B cell (primary cell): ENCODE results near the gene RNF44. TPM values are rescaled to one million over a fixed set of nuclear protein-coding genes. Genes with fewer than 3 reads are reported as not detected.

Source experiments
- ATAC-seq: fragments of 200-7000 bp; cut with Tn5 transposase; one replicate; pipeline ENCODE4 v1.10.0; 2021; ENCODE audit warnings: low read depth, mild to moderate bottlenecking, moderate number of reproducible peaks, moderate library complexity
- CTCF ChIA-PET: fragments of 350-600 bp; sonication (Branson Sonifier 250); formaldehyde crosslinking; loops from one replicate; lab custom pipeline; 2021; ENCODE audit warnings: antibody characterized with exemption, inconsistent platforms; lab: Charles Lee
- POLR2A ChIA-PET: fragments of 350-600 bp; sonication (Branson Sonifier 250); formaldehyde crosslinking; loops from one replicate; lab custom pipeline; 2021; ENCODE audit warnings: antibody characterized with exemption; lab: Charles Lee
- DNase-seq: peaks from one replicate; pipeline ENCODE4 v3.0.0; 2013
- H2AFZ ChIP-seq: 2 replicates; pipeline ENCODE4 v1.6.1; 2012; ENCODE audit warnings: mild to moderate bottlenecking, low read depth, low read length; ENCODE audit not compliant: insufficient read depth, poor library complexity, severe bottlenecking
- H3K27ac ChIP-seq, 2 donors: 1 replicate in 1 of 2; 2 replicates in 1 of 2; pipeline ENCODE4 v1.5.1; 2012 to 2013; ENCODE audit warnings: low read length in 2 of 2, mild to moderate bottlenecking in 2 of 2, moderate library complexity in 1 of 2
- H3K27me3 ChIP-seq, 4 experiments: fragments of 200-600 bp in 1 of 4; sonication (generic) in 1 of 4; replicated peaks in 1 of 4; 1 replicate in 2 of 4; 2 replicates in 2 of 4; pipeline versions ENCODE4 v1.6.1 to v1.7.0; 2013 to 2016; ENCODE audit warnings: low read length in 3 of 4, mild to moderate bottlenecking in 2 of 4, mixed read lengths in 1 of 4, moderate library complexity in 1 of 4; ENCODE audit not compliant: insufficient read depth in 4 of 4, control insufficient read depth in 3 of 4; ENCODE audit errors: control extremely low read depth in 1 of 4
- H3K36me3 ChIP-seq, 2 experiments: replicated peaks in 1 of 2; 1 replicate in 1 of 2; 2 replicates in 1 of 2; pipeline versions ENCODE4 v1.6.1 to v1.7.1; 2013; ENCODE audit warnings: low read length in 1 of 2; ENCODE audit not compliant: insufficient read depth in 2 of 2, control insufficient read depth in 1 of 2; ENCODE audit errors: control extremely low read depth in 1 of 2, extremely low read depth in 1 of 2
- H3K4me1 ChIP-seq, 2 donors: fragments of 200-600 bp in 1 of 2; sonication (generic) in 1 of 2; 1 replicate in 1 of 2; 2 replicates in 1 of 2; pipeline versions ENCODE4 v1.5.1 to v1.6.1; 2013 to 2017; ENCODE audit warnings: low read length in 2 of 2; ENCODE audit not compliant: control insufficient read depth in 2 of 2, insufficient read depth in 2 of 2
- H3K4me2 ChIP-seq: replicated peaks from 2 replicates; pipeline ENCODE3; 2012; ENCODE audit warnings: mild to moderate bottlenecking, low read depth, low read length; ENCODE audit not compliant: poor library complexity, severe bottlenecking
- H3K4me3 ChIP-seq, 5 experiments: fragments of 200-600 bp in 1 of 5; sonication (generic) in 1 of 5; 1 replicate in 3 of 5; 2 replicates in 2 of 5; pipeline versions ENCODE4 v1.5.1 to v1.7.0; 2011 to 2016; ENCODE audit warnings: low read length in 4 of 5, mild to moderate bottlenecking in 4 of 5, low read depth in 2 of 5, control low read depth in 1 of 5, moderate library complexity in 1 of 5; ENCODE audit not compliant: insufficient read depth in 1 of 5; ENCODE audit errors: control extremely low read depth in 1 of 5, extremely low read depth in 1 of 5
- H3K79me2 ChIP-seq: fragments of 200-600 bp; sonication (generic); one replicate; pipeline ENCODE4 v1.6.0; 2016; ENCODE audit warnings: low read length; ENCODE audit not compliant: control insufficient read depth, insufficient read depth
- H3K9ac ChIP-seq: fragments of 200-600 bp; sonication (generic); 2 replicates; pipeline ENCODE4 v1.6.1; 2017; ENCODE audit warnings: mild to moderate bottlenecking, low read length, moderate library complexity
- H3K9me3 ChIP-seq, 3 donors: one replicate each; pipeline versions ENCODE4 v1.6.1 to v1.7.1; 2013; ENCODE audit warnings: low read length in 2 of 3; ENCODE audit not compliant: control insufficient read depth in 2 of 3, insufficient read depth in 1 of 3; ENCODE audit errors: control extremely low read depth in 1 of 3
- H4K20me1 ChIP-seq: 2 replicates; pipeline ENCODE4 v1.6.0; 2012; ENCODE audit warnings: mild to moderate bottlenecking, low read length; ENCODE audit not compliant: insufficient read depth, control insufficient read depth, poor library complexity, severe bottlenecking
- H3K27ac Mint-ChIP-seq: one replicate; pipeline ENCODE4 v1.8.0; 2021; ENCODE audit warnings: mixed read lengths
- H3K27me3 Mint-ChIP-seq: one replicate; pipeline ENCODE4 v1.8.0; 2021; ENCODE audit warnings: mixed read lengths
- H3K4me1 Mint-ChIP-seq: one replicate; pipeline ENCODE4 v1.8.0; 2021; ENCODE audit warnings: mixed read lengths
- H3K4me3 Mint-ChIP-seq: one replicate; pipeline ENCODE4 v1.8.0; 2021; ENCODE audit warnings: mixed read lengths
- H3K9me3 Mint-ChIP-seq: one replicate; pipeline ENCODE4 v1.8.0; 2022; ENCODE audit warnings: mixed read lengths; ENCODE audit not compliant: insufficient read depth
- EZH2 ChIP-seq: IDR thresholded peaks from 2 replicates; pipeline ENCODE4 v1.6.1; 2012; ENCODE audit warnings: borderline replicate concordance, low read depth, mild to moderate bottlenecking, moderate library complexity, low read length; ENCODE audit not compliant: insufficient read depth, poor library complexity, severe bottlenecking
- WGBS: methylation state at CpG from one replicate; pipeline ENCODE4 v1.1.5; 2013; ENCODE audit warnings: missing lambda C conversion rate; ENCODE audit not compliant: insufficient coverage; 5-methylcytosine and 5-hydroxymethylcytosine counted together
- intact Hi-C: fragments of 100-400 bp; cut with micrococcal nuclease; formaldehyde crosslinking; loops from one replicate; pipeline ENCODE4 v1.10.0; 2022
- polyA plus RNA-seq: library from polyadenylated mRNA; depleted of rRNA; stranded (reverse); fragments of >200 nt; gene quantifications from 2 replicates; pipeline ENCODE4 v1.2.3, GENCODE V29; 2012
- total RNA-seq, 2 donors: library from RNA; stranded (reverse); fragments of 120-200 nt in 1 of 2; gene quantifications; 1 replicate in 1 of 2; 2 replicates in 1 of 2; pipeline versions ENCODE4 v1.2.3 to v1.2.4, GENCODE V29; 2013 to 2022
- TF ChIP-seq, protein P1 (sequence below): fragments of 200-600 bp; IDR thresholded peaks from one replicate; pipeline ENCODE4 v1.8.0; 2022; ENCODE audit warnings: antibody characterized with exemption, mild to moderate bottlenecking

RNF44 gene
- total and polyA plus RNA-seq, 2 donors (not counting 1 experiment from before 2014, with no cell fraction given), result 220 to 262 TPM

DNA sequence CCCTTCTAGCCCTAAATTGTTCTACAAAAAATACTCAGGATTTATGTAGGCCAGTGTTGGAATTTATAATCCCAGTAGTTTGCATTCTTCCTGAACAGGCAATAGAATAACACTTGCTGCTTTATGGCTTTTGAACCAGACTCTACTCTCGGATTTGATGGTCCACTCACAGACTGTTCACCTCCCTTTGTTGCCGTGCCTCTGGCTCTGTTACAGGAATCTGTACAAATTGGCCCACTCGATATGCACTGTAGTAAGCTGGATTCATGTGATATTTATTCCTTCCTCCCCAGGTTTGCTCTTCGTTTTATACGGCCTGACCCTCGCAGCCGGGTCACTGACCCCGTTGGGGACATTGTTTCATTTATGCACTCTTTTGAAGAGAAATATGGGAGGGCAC, 45.3 kb downstream of the RNF44 start:
- Histone ChIP-seq H3K4me1 (no peaks in the 10 kb centered on the region), H3K79me2 (peaks cover 10% of the 10 kb centered on the region), H3K4me3 (no peak overlapping the region), H3K4me2 (no peak overlapping the region), H3K9me3 (no peaks in the 10 kb centered on the region), H4K20me1 (no peaks in the 10 kb centered on the region), H3K27ac (no peak overlapping the region), H3K9ac (no peak overlapping the region), H2AFZ (no peak overlapping the region), H3K36me3 (peaks cover 28 to 79% of the 10 kb centered on the region in 2 experiments), H3K27me3 (no peaks in the 10 kb centered on the region)
- ChIA-PET CTCF (no interaction called here), POLR2A (no interaction called here)
- no peak for ATAC-seq
- Mint-ChIP-seq H3K9me3 (no peaks in the 10 kb centered on the region), H3K4me1 (peaks cover 10% of the 10 kb centered on the region), H3K27ac (no peak overlapping the region), H3K27me3 (no peaks in the 10 kb centered on the region), H3K4me3 (no peak overlapping the region)
- no peak for TF ChIP-seq EZH2
- TF ChIP-seq, protein P1, sequence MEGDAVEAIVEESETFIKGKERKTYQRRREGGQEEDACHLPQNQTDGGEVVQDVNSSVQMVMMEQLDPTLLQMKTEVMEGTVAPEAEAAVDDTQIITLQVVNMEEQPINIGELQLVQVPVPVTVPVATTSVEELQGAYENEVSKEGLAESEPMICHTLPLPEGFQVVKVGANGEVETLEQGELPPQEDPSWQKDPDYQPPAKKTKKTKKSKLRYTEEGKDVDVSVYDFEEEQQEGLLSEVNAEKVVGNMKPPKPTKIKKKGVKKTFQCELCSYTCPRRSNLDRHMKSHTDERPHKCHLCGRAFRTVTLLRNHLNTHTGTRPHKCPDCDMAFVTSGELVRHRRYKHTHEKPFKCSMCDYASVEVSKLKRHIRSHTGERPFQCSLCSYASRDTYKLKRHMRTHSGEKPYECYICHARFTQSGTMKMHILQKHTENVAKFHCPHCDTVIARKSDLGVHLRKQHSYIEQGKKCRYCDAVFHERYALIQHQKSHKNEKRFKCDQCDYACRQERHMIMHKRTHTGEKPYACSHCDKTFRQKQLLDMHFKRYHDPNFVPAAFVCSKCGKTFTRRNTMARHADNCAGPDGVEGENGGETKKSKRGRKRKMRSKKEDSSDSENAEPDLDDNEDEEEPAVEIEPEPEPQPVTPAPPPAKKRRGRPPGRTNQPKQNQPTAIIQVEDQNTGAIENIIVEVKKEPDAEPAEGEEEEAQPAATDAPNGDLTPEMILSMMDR, result no peak
- 96% methylated on average over 4 of the region's 8 CpGs for WGBS
- intact Hi-C loops, result no loop called here
- no peak for DNase-seq

DNA sequence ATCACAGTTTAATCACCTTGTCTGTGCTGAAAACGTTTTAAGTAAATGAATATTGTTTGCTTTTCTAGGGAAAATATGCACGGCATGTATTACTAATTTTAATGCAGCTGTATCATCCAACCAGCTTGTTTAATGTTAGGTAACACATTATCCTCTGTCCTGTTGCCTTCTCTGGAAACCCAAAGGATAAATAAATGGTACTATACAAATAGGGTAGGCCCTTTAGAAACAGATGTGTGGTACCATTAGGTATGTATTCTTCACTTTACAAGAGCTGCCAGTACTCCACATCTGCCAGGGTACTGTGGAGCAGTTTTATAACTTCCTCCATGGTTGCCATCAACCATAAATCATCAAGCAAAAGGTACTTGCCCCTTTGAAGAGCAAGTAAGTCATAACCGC, 46.1 kb downstream of the RNF44 start:
- Histone ChIP-seq H3K27me3 (no peaks in the 10 kb centered on the region), H3K4me3 (no peak overlapping the region), H3K4me1 (no peaks in the 10 kb centered on the region), H2AFZ (no peak overlapping the region), H3K4me2 (no peak overlapping the region), H3K9me3 (no peaks in the 10 kb centered on the region), H3K79me2 (peaks cover 14% of the 10 kb centered on the region), H3K36me3 (peaks cover 24 to 79% of the 10 kb centered on the region in 2 experiments), H3K27ac (no peak overlapping the region), H3K9ac (no peak overlapping the region), H4K20me1 (no peaks in the 10 kb centered on the region)
- ATAC-seq, result no peak
- TF ChIP-seq EZH2, result no peak
- TF ChIP-seq, protein P1, result no peak
- no peaks in the 10 kb centered on the region for H3K27me3 Mint-ChIP-seq
- intact Hi-C loops, result no loop called here
- ChIA-PET CTCF (no interaction called here), POLR2A (no interaction called here)
- no peak for DNase-seq
- no peak overlapping the region for H3K4me3 Mint-ChIP-seq
- no peak overlapping the region for H3K27ac Mint-ChIP-seq
- H3K9me3 Mint-ChIP-seq, result no peaks in the 10 kb centered on the region
- no CpG with 5 or more reads among the region's 3 CpGs for WGBS
- H3K4me1 Mint-ChIP-seq, result peaks cover 10% of the 10 kb centered on the region
